GM12878 (cell line): ENCODE measurements around the gene TLNRD1. TPM values are rescaled to one million over a fixed set of nuclear protein-coding genes. Genes with fewer than 3 reads are reported as not detected.

Source experiments
- ATAC-seq: fragments of 200-7000 bp; cut with Tn5 transposase; 3 replicates; pipeline ENCODE4 v1.9.1; 2020; ENCODE audit warnings: mild to moderate bottlenecking, moderate library complexity
- BruUV-seq: library from RNA; stranded (reverse); fragments of 400-500 nt; replicated peaks from 2 replicates; lab custom pipeline; 2021; lab: Mats Ljungman, UMichigan
- CTCF ChIA-PET: fragments of 300-600 bp; sonication (Branson Sonifier 250); formaldehyde crosslinking; extraction: SDS; loops from one replicate; lab custom pipeline; 2021; ENCODE audit warnings: inconsistent platforms; lab: Yijun Ruan, JAX
- POLR2A ChIA-PET: fragments of 350-600 bp; formaldehyde crosslinking; extraction: SDS; loops from one replicate; lab custom pipeline; 2021; ENCODE audit warnings: inconsistent platforms; lab: Charles Lee
- RAD21 ChIA-PET: fragments of 300-600 bp; sonication (Branson Sonifier 250); formaldehyde crosslinking; loops from one replicate; lab custom pipeline; 2023; ENCODE audit warnings: antibody characterized with exemption; ENCODE audit not compliant: unreplicated experiment; lab: Charles Lee
- SMC1A ChIA-PET: fragments of 300-600 bp; sonication (Branson Sonifier 250); formaldehyde crosslinking; loops from one replicate; lab custom pipeline; 2023; ENCODE audit not compliant: unreplicated experiment, uncharacterized antibody; lab: Charles Lee
- DNase-seq: peaks from one replicate; pipeline ENCODE4 v3.0.0-alpha.2; 2011; ENCODE audit warnings: low read depth, low spot score
- FAIRE-seq: peaks from 3 replicates; lab custom pipeline; 2011; peaks lifted over from hg19 to GRCh38; lab: Jason Lieb, UNC
- H2AFZ ChIP-seq: 2 replicates; pipeline ENCODE4 v1.6.0; 2011; ENCODE audit warnings: low read depth, low read length, control low read depth; ENCODE audit not compliant: control insufficient read depth
- H3K27ac ChIP-seq: 2 replicates; pipeline ENCODE4 v1.5.1; 2011; ENCODE audit warnings: control low read depth; ENCODE audit not compliant: control insufficient read depth, insufficient read depth
- H3K27me3 ChIP-seq, 2 experiments: replicated peaks in 1 of 2; 2 replicates each; pipeline versions ENCODE4 v1.6.0 to v1.6.1; 2011; ENCODE audit warnings: low read length in 1 of 2; ENCODE audit not compliant: control insufficient read depth in 2 of 2, insufficient read depth in 2 of 2
- H3K36me3 ChIP-seq, 2 experiments: 2 replicates each; pipeline ENCODE4 v1.5.1; 2011; ENCODE audit warnings: low read length in 1 of 2; ENCODE audit not compliant: control insufficient read depth in 2 of 2, insufficient read depth in 2 of 2
- H3K4me1 ChIP-seq: 2 replicates; pipeline ENCODE4 v1.6.1; 2011; ENCODE audit warnings: mild to moderate bottlenecking, low read length, moderate library complexity, mixed read lengths; ENCODE audit not compliant: control insufficient read depth, insufficient read depth
- H3K4me2 ChIP-seq: 2 replicates; pipeline ENCODE4 v1.6.0; 2011; ENCODE audit warnings: control low read depth; ENCODE audit not compliant: control insufficient read depth, insufficient read depth
- H3K4me3 ChIP-seq: fragments of 200-600 bp; sonication (generic); 2 replicates; pipeline ENCODE4 v1.5.1; 2016
- H3K79me2 ChIP-seq: 2 replicates; pipeline ENCODE4 v1.6.0; 2011; ENCODE audit warnings: low read length; ENCODE audit not compliant: control insufficient read depth, insufficient read depth
- H3K9ac ChIP-seq: 2 replicates; pipeline ENCODE4 v1.8.0; 2011; ENCODE audit warnings: low read length, control low read depth, mixed read lengths; ENCODE audit not compliant: control insufficient read depth, insufficient read depth
- H3K9me3 ChIP-seq: replicated peaks from 3 replicates; pipeline ENCODE4 v1.5.1; 2011; ENCODE audit warnings: mild to moderate bottlenecking, low read length; ENCODE audit not compliant: control insufficient read depth, insufficient read depth
- H4K20me1 ChIP-seq: 2 replicates; pipeline ENCODE4 v1.6.0; 2011; ENCODE audit not compliant: control insufficient read depth, insufficient read depth
- CBX5 ChIP-seq: sonication (generic); IDR thresholded peaks from 2 replicates; pipeline ENCODE4 v1.6.1; 2016; ENCODE audit warnings: low read depth, moderate library complexity, mild to moderate bottlenecking, inconsistent platforms
- CEBPZ ChIP-seq: fragments of 150-350 bp; IDR thresholded peaks from 2 replicates; pipeline ENCODE4 v1.6.1; 2016; ENCODE audit warnings: low read depth, low read length
- CREB1 ChIP-seq: IDR thresholded peaks from 2 replicates; pipeline ENCODE4 v1.6.1; 2012; ENCODE audit warnings: low read depth, mild to moderate bottlenecking, inconsistent platforms
- FOXM1 ChIP-seq: IDR thresholded peaks from 2 replicates; pipeline ENCODE4 v1.6.1; 2012; ENCODE audit warnings: low read depth, mild to moderate bottlenecking, inconsistent platforms, low read length, moderate library complexity
- GABPA ChIP-seq: IDR thresholded peaks from 2 replicates; pipeline ENCODE4 v1.6.1; 2014; ENCODE audit warnings: antibody characterized with exemption, low read depth, mild to moderate bottlenecking, inconsistent platforms
- HCFC1 ChIP-seq: fragments of 150-350 bp; IDR thresholded peaks from 2 replicates; pipeline ENCODE4 v1.6.1; 2014; ENCODE audit warnings: low read length
- LARP7 ChIP-seq: fragments of 450-650 bp; IDR thresholded peaks from 2 replicates; pipeline ENCODE4 v1.6.1; 2017; ENCODE audit warnings: mild to moderate bottlenecking
- MTA2 ChIP-seq: fragments of 450-650 bp; IDR thresholded peaks from 2 replicates; pipeline ENCODE4 v1.6.1; 2016; ENCODE audit warnings: low read depth, mild to moderate bottlenecking, moderate library complexity
- MTA3 ChIP-seq: IDR thresholded peaks from 2 replicates; pipeline ENCODE4 v1.6.1; 2012; ENCODE audit warnings: low read length, inconsistent platforms, borderline replicate concordance
- NFXL1 ChIP-seq: fragments of 450-650 bp; IDR thresholded peaks from 2 replicates; pipeline ENCODE4 v1.6.1; 2017; ENCODE audit warnings: antibody characterized with exemption, mild to moderate bottlenecking, borderline replicate concordance
- NR2C1 ChIP-seq: fragments of 450-650 bp; IDR thresholded peaks from 2 replicates; pipeline ENCODE4 v1.6.1; 2017; ENCODE audit warnings: antibody characterized with exemption, mild to moderate bottlenecking, moderate library complexity
- NRF1 ChIP-seq: conservative IDR thresholded peaks from 2 replicates; pipeline ENCODE4 v1.6.1; 2011; ENCODE audit warnings: mild to moderate bottlenecking, low read depth, low read length, improper control_type of control experiment
- PRDM15 ChIP-seq: fragments of 450-650 bp; formaldehyde crosslinking; IDR thresholded peaks from 2 replicates; pipeline ENCODE4 v1.4.0; 2020; ENCODE audit warnings: mild to moderate bottlenecking, moderate library complexity
- RFX5 ChIP-seq: IDR thresholded peaks from 2 replicates; pipeline ENCODE4 v1.6.1; 2011; ENCODE audit warnings: low read depth, low read length, improper control_type of control experiment
- SUPT20H ChIP-seq: IDR thresholded peaks from 2 replicates; pipeline ENCODE4 v1.6.1; 2011; ENCODE audit warnings: low read depth, mild to moderate bottlenecking, low read length, moderate library complexity, borderline replicate concordance; ENCODE audit not compliant: control insufficient read depth
- WRNIP1 ChIP-seq: IDR thresholded peaks from 2 replicates; pipeline ENCODE4 v1.6.1; 2011; ENCODE audit warnings: low read depth, low read length, improper control_type of control experiment, borderline replicate concordance
- WGBS: methylation state at CpG from one replicate; pipeline ENCODE4 v1.1.6; 2016; ENCODE audit warnings: low lambda C conversion rate; ENCODE audit not compliant: insufficient replicate concordance, insufficient coverage; ENCODE audit errors: missing lambda C conversion rate; 5-methylcytosine and 5-hydroxymethylcytosine counted together
- in situ Hi-C: fragments of 300-500 bp; cut with MboI; formaldehyde crosslinking; loops from 9 replicates; pipeline ENCODE4 v1.14.3; 2018; ENCODE audit warnings: mixed read lengths
- intact Hi-C: fragments of 100-400 bp; cut with micrococcal nuclease; formaldehyde crosslinking; loops from one replicate; pipeline ENCODE4 v1.14.2; 2022; ENCODE audit not compliant: unreplicated experiment
- polyA plus RNA-seq, 11 experiments: library from polyadenylated mRNA; depleted of rRNA in 4 of 11; unstranded in 6 of 11; stranded (reverse) in 5 of 11; fragments of >200 nt; fragmentation: Nextera tagmentation in 4 of 11; fragmentation: Illumina TruSeq in 1 of 11; extraction: Ambion mirVana in 4 of 11; extraction: Trizol in 1 of 11; gene quantifications; 1 replicate in 1 of 11; 2 replicates in 10 of 11; pipeline versions ENCODE4 v1.2.1 to v1.2.3, GENCODE V29; 2011 to 2016; ENCODE audit warnings: inconsistent platforms in 2 of 11, missing spikeins in 2 of 11, low read depth in 1 of 11
- total RNA-seq, 4 experiments: library from RNA; depleted of rRNA in 3 of 4; stranded (reverse); fragments of >200 nt in 3 of 4; fragmentation: Illumina TruSeq in 1 of 4; extraction: Trizol in 1 of 4; gene quantifications; 2 replicates each; pipeline versions ENCODE4 v1.2.1 to v1.2.3, GENCODE V29; 2013 to 2021
- TF ChIP-seq, protein P1 (sequence below): IDR thresholded peaks from 2 replicates; pipeline ENCODE4 v1.6.1; 2011; ENCODE audit warnings: borderline replicate concordance, low read depth, mild to moderate bottlenecking, moderate library complexity, mixed read lengths, low read length; ENCODE audit not compliant: insufficient read depth; ENCODE audit errors: extremely low read length

TLNRD1 gene
- total and polyA plus RNA-seq, 10 of the 15 experiments (the other 5 are each of a cell fraction or from before 2014, with no cell fraction given) = 2.5 to 44.8 (median 9.1) TPM

- TF ChIP-seq FOXM1 (no peak), MTA2 (no peak), CREB1 (no peak), MTA3 (no peak), CEBPZ (no peak), GABPA (no peak), SUPT20H (no peak)
- TF ChIP-seq, protein P1, sequence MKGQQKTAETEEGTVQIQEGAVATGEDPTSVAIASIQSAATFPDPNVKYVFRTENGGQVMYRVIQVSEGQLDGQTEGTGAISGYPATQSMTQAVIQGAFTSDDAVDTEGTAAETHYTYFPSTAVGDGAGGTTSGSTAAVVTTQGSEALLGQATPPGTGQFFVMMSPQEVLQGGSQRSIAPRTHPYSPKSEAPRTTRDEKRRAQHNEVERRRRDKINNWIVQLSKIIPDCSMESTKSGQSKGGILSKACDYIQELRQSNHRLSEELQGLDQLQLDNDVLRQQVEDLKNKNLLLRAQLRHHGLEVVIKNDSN = no peak
These were observed 47.2 kb downstream of the TLNRD1 start (continued) for GRCh38 chr15:81047928-81048327.

DNA sequence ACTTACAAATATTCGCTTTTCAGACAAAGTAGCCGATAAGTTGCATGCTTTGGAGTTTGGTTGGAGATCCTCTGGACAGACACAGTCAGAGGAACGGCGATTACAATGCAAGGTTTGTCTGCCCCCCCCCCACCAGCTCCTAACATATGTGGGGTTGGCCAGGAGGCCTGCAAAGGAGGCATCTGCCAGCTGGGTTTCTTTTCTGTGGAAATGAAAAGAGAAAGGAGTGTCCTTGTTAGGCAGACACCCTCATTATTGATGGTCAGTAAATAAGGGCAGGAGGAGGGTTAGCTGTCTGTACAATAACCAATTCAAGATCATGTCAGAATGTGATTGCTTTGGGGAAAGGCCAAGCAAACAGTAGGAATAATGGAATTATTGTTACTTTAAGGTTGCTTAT is 49.1 kb downstream of the TLNRD1 start:
- DNase-seq (no peak), FAIRE-seq (no peak), ATAC-seq (no peak)
- intact Hi-C loops = no loop called here
- POLR2A ChIA-PET = no interaction called here
- RAD21 ChIA-PET = no interaction called here
- BruUV-seq = no TSS peak
- Histone ChIP-seq H3K4me3 (no peak overlapping the region), H3K79me2 (no peaks in the 10 kb centered on the region), H3K4me2 (no peak overlapping the region), H3K27ac (no peak overlapping the region), H3K36me3 (no peaks in the 10 kb centered on the region), H3K9ac (no peak overlapping the region), H3K4me1 (peaks cover 13% of the 10 kb centered on the region), H3K9me3 (no peaks in the 10 kb centered on the region; the same call in 1 of the 3 replicates), H4K20me1 (no peaks in the 10 kb centered on the region), H3K27me3 (no peaks in the 10 kb centered on the region), H2AFZ (no peak overlapping the region)
- SMC1A ChIA-PET = interaction anchor here (1.3 to 2.0 kb wide), 2 partner anchors 24 to 216 kb away, joined by 4 to 6 read pairs; no protein-coding TSS in a partner anchor
- CTCF ChIA-PET = interaction anchor here (2.1 kb wide), 1 partner anchor 216 kb away, joined by 9 read pairs; no protein-coding TSS in a partner anchor
- in situ Hi-C loops = no loop called here
- WGBS = 92% methylated on average over 4 of the region's 4 CpGs
- TF ChIP-seq RFX5 = no peak
- TF ChIP-seq NR2C1 = no peak
- no peak for TF ChIP-seq CBX5
- TF ChIP-seq NRF1 = no peak
- no peak for TF ChIP-seq NFXL1
- TF ChIP-seq MTA3 = no peak
- TF ChIP-seq PRDM15 (CRISPR knock-in tag) = no peak
- no peak for TF ChIP-seq HCFC1
- no peak for TF ChIP-seq LARP7
- TF ChIP-seq WRNIP1 = no peak
